Activated CD4-positive, alpha-beta T cell treated with anti-CD3 and anti-CD28 coated beads, Interleukin-10, Interleukin-2, amounts not matched to agents 100 ng/mL and 50 ng/mL, durations not matched to agents 16 hours and 8 hours (primary cell): Measurements from ENCODE around the gene PPP2R2D.

Experiments used
- DNase-seq: peaks from one replicate; pipeline ENCODE4 v3.0.0-alpha.2; 2020

Gene PPP2R2D

DNA sequence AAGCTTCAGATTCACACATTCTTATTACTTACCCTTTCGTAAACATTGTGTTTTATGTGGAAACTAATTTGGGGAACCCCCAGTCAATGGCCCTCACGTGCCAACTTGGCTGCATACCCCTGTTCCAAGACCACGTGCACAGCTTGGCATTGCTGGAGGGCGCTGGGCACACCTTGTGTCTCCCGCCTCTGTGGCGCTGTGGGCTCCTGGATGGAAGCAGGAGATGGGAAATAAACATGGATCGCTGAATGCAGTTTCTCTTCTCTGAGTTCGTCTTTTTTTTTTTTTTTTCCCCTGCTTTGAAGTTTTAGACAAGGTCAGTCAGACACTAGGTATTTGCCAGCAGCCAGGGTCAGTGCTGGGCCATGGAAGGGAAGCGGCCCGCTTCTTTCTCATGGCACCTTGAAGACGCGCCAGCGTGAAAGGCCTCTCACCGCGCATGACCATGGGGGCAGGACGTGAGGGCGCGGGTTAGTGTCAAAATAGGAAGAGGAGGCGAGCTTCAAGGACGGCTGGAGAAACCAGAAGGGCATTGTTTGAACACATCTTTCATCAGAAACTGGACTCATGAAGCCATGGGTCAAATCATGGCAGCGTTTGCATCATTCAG is 53.7 kb downstream of the PPP2R2D start:
- DNase-seq: no peak

DNA sequence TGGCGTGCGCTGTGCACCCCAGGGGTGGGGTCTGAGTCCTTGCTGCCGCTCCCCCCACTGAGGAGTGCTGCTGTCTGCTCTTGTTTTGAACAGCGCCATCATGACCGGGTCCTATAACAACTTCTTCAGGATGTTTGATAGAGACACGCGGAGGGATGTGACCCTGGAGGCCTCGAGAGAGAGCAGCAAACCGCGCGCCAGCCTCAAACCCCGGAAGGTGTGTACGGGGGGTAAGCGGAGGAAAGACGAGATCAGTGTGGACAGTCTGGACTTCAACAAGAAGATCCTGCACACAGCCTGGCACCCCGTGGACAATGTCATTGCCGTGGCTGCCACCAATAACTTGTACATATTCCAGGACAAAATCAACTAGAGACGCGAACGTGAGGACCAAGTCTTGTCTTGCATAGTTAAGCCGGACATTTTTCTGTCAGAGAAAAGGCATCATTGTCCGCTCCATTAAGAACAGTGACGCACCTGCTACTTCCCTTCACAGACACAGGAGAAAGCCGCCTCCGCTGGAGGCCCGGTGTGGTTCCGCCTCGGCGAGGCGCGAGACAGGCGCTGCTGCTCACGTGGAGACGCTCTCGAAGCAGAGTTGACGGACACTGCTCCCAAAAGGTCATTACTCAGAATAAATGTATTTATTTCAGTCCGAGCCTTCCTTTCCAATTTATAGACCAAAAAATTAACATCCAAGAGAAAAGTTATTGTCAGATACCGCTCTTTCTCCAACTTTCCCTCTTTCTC is 55.0 kb downstream of the PPP2R2D start:
- DNase-seq: no peak

DNA sequence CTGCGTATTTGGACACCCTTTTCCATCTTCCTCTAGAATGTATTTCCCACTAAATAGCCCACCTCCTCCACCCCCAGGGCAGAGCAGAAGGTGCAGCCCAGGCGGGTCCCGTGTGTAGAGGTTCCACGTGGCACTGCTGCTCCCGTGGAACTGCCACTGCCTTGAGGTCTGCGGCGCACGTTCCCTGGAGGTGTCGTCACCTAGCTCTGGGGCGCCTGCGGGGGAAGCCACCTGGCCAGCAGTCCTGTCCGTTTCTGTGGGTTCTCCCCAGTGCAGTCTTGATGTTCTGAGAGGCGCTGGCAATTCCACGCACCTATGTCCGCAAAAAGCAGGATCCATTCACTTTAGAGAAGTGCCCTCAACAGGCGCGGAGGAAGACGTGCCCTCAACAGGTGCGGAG is 59.0 kb downstream of the PPP2R2D start:
- DNase-seq: no peak

DNA sequence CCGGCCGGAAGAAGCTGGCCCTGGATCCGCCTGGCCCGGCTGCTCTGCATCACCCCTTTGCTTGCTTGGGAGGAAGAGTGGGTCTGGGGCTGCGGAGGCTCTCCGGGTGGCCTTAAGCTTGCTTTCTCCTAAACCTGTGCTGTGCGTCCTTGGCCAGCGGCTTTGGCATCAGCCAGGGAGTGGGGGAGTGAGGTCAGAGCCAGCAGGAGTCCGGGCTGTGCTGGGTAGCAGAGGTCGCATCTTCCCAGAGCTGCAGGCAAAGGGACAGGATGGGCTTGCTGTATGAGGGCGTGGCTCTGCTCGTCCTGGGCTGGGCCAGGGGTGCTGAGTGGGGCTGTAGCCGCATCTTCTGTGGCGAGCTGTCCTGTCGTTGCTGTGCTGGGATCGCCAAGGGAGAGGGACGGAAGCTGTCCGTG is 59.8 kb downstream of the PPP2R2D start:
- DNase-seq: no peak

DNA sequence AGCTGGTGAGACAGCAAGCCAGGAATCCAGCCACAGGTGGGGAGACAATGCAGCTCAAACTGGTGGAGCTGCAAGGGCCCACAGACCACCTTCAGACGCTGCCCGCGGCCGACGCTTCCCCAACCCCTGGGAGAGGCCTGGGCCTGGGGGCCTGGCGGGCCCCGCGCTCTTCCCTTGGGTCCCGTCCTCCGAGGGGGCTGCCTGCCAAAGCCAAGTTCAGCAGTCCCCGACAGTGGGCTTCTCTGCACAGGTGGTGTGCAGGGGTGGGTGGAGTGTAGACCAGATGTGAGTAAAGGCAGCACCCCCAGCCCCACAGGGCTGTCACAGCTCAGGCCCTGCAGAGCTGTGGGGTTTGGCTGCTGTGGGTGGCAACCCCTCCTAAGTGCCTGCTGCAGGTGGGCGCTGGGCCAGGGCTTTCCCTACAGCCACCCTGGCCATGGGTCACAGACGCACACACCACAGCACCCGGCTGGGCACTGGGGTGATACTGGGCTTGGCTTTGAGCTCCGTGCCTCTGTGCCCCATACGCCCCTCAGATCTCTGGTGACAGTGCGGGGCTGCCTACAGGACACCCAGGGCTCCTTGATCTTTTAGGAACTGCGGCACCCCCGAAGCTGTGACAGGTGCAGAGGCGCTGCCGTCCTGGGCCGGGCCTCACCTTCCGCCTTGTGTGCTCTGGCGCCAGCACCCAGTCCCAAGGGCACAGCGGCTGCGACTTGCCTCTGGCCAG is 60.4 kb downstream of the PPP2R2D start:
- DNase-seq: no peak

DNA sequence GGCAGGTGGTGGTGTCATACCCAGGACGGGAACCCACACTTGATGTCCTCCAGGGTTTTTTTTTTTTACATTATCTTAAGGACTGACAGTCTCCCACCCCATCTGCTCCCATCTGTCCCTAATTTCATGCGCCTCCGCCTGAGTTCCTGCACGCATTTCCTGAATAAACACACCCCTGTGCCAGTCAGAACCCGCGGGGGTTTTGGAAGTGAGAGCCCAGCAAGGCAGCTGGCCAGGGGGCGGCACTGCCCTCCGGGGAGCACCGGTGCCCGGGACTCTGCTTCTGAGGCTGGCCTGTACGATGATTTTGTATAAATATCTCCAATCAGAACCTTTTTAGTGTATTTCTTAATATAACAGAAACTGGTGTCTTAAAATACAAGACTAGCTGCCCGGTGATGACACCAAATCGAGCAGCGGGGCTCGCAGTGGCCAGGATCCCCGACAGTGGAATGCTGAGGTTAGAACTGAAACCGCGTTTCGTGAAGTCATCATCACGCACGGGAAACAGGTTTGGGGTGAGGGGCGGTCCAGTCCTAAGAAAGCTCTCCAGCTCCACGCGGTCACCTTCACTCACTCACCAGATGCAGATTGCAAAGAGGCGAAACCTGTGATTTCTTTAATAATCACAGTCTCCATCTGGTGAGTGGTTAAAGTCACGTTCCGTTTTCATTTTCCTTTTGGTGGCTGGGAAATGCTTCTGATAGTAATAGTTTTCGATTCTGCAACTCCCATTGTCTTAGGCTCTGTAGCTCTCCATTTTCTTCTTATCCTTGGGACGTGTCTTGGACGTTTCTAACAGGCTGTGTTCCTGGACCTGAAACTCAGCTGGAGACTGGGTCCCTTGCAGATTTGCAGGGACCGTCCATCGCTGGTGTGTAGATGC is 61.2 kb downstream of the PPP2R2D start:
- DNase-seq: no peak

DNA sequence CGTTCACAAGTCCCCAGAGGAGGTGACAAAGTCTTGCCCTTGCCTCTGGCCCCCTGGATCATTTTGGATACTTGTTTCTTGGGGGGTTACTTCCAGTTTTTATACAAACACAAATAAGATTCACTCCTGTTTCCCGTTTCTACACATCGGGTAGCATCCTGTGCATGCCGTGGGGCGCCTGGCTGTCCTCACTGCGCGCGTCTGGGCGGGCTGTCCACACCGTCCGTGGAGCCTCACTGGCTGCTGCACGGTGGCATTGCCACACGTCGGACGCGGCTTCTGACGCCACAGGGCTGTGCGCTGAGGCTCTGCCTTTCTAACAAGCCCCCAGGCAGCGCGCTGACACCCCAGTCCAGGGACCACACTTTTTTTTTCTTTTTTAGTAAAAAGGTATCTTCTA is 62.5 kb downstream of the PPP2R2D start:
- no peak for DNase-seq

DNA sequence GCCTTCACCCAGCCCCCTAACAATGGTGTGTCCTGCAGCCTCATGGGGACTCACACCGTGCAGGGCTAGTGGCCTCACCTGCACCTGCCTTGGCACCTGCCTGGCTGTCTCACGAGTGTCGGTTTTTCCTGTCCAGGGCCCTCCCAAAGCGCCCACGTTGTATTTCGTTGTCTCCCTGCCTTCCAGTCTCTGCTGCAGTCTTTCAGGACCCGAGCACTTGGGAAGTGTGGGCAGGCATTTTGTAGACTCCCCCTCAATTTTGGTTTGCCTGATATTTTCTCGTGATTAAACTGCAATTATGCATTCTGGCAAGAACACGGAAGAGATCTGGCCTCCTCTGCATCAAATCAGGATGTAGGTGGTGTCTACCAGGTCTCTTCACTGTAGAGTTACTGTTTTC is 63.0 kb downstream of the PPP2R2D start:
- no peak for DNase-seq

DNA sequence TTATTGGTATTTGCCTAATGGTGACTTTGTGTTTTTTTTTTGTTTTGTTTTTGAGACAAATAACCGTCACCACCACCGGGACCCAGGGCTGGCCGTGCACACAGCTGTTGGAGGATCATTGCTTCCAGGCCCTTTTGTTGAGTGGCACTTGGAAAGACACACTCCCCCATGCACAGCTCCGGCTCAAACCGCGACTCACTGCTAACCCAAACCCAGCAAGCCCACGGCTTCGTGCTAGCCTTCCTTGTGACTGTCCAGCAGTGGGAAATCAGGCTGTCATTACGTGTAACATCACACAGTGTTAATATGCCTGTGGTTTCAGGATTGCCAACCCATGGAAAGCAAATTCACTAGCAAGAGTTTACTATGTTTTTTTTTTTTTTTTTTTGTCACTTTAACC is 63.5 kb downstream of the PPP2R2D start:
- DNase-seq: no peak

DNA sequence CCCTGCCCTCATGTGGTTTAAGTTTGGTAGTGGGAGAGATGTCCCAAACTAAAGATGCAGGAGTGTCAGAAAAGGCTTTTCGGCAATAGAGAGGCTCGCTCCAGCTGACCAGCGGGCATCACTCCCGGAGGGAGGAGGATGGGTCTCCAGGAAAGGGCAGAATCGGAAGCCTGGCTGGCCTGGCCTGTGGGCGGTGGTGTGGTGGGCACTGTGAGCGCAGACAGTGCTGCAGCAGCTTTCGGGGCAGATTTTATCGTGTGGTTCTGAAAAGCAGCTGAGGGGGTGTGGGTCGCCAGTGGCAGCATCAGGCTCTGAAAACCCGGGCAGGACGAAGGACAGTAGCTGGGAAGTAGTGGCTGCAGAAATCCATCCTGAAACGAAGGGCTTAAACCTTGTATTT is 68.1 kb downstream of the PPP2R2D start:
- DNase-seq: no peak

DNA sequence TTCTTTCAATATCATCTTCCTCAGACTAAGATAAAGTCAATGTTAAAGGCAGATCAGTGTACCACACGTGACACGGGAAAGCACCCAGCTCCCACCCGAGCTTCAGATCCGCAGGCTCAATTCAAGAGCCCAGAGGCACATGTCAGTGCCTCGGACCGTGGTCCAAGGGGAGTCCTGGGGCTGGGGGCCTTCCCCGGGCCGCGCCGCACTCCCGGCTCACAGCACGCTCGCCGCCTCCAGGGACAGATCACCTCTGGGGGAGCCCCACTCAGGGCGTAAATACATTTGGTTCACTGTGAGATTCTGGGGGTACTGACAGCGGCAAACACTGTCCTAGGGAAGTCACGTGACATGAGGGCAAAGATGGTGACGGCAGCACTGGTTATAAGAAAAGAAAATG is 70.1 kb downstream of the PPP2R2D start:
- no peak for DNase-seq

DNA sequence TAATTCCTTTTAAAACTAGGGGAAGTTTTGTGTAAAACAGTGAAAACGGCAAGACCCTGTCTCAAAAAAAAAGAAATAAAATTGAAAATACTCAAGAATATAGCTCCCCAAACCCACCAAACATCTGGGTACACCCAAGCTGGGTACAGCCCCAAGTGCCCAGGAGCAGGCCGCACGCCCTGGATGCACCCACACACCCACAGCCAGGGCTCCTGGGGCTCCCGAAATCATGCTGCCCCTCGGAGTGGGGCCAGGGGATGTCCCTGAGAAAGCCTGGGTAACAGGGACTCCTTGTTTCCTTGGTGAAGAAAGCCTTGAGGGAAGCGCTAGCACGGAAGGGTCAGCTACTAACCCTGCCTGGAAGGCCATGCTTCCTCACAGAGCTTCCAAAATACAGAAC is 70.8 kb downstream of the PPP2R2D start:
- no peak for DNase-seq

DNA sequence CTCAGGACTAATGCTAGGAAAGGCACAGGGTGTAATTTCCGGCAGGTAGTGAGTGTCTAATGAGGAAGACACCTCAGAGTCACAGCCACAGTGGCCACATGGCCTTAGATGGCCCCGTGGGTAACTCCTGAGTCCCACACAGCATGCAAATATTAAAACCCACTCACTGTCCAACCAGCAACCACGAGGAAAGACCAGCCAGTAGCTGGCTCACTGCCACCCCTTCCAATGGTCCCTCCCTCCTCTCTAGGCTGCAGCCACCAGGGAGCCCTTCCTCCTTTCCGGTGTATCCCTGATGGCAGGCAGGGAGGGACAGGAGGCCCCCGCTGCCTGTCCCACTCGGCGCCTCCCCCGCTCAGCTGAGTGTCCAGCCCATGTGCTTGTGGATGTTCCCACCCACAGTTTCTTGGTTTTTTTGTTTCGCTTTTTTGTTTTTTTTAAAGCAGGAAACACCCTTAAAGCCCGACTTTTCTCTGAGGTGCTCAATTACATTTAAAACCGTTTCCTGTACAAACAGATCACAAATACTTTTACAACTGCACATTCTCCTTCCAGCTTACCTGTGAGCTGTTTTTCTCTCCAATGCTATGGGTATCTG is 71.8 kb downstream of the PPP2R2D start:
- DNase-seq: peak; percentile 28

DNA sequence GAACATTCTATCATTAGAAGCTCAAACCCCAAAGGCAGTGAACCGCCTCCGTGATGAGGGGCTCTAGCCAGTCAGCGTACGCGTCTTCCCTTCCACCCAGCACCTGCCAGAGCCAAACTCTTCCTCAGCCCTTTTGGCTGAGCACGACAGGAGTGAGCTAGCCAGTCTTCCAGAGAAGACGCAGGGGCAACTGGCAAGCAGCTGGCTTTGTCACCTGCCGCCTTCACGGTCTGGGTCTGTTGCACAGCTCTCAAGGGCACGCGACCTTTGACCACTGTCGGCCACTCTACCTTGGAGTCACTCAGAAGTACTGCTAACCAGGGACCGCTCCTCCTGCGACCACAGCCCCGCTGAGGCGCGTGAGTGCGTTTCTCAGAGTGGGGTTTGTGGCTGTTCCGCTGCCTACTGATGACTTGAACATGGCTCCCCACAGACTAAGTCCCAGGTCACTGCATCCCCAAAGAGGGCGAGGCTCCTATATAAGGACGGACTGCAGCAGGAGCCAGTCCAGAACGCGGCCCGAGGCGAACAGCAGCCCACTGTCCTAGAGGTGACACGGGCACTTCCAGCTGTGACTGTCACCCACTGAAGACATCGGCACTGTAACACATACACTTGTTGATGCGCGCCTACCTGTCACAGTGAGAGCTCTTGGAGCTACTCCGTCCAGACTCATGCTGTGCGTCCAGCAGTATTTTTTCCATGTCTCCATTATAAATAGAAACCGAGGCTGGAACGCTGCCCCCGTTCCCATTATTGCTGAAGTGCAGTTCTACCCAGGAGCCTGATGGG is 72.5 kb downstream of the PPP2R2D start:
- DNase-seq: no peak

DNA sequence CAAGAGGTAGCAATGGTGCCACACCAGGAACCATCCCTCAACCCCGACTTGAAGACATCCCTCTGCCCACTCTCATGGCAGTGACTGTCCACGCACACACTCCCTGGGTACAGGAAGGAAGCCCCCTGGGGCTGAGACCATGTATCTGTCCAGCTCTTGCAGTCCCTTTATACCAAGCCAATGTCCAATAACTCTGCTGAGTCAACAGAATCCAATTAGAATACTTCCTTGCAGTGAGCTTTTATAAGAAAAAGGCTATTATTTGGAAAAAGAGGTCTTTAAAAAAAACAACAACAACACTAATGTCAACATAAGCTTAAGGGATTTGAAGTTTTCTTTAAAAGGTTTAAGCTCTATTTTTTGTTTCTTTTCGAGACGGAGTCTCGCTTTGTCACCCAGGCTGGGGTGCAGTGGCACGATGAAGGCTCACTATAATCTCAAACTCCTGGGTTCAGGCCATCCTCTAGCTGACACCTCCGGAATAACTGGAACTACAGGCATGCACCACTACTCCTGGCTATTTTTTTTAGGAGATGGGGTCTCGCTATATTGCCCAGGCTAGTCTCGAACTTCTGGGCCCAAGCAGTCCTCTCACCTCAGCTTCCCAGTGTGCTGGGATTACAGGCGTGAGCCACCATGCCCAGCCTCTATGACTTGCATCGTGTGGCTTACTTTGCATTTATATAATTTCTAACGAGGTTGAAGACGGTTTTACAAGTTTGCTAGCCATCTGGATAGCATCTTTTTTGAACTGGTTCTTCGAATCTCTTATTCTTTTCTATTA is 73.4 kb downstream of the PPP2R2D start:
- no peak for DNase-seq

DNA sequence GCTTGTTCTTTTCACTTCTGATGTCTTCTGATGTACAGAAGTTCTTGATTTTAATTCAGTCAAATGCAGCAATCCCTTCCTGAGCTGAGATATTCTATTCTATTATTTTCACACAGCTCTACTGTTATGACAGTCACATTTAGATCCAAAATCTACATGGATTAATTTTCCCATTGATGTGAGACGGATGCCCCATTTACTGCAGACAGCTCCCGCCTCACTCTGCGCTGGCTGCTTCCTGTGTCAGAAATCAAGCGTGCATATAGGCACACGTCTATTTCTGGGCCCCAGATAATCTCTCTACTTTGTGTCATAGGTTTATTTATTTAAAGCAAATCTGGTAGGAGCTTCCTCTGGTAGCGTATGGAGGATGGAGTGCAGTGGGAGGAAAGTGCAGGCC is 74.2 kb downstream of the PPP2R2D start:
- DNase-seq: no peak

DNA sequence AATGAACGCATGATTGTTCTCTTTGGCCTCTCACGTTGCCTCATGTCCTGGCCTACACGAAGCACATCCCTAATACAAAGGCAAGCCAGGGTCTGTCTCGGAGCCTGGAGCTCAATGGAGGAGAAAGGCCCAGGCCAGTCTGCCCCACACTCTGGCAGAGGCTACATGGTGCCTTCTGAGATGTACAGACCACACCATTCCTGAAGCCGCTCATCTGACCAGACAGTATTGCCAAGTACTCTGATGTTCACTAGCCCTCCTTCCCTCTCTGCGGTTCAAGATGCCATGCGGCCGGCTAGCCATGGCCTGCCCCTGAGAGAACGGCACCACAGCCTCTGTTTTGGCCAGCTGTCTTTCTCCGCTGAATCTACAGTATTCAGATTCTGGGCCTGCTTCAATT is 75.0 kb downstream of the PPP2R2D start:
- no peak for DNase-seq

DNA sequence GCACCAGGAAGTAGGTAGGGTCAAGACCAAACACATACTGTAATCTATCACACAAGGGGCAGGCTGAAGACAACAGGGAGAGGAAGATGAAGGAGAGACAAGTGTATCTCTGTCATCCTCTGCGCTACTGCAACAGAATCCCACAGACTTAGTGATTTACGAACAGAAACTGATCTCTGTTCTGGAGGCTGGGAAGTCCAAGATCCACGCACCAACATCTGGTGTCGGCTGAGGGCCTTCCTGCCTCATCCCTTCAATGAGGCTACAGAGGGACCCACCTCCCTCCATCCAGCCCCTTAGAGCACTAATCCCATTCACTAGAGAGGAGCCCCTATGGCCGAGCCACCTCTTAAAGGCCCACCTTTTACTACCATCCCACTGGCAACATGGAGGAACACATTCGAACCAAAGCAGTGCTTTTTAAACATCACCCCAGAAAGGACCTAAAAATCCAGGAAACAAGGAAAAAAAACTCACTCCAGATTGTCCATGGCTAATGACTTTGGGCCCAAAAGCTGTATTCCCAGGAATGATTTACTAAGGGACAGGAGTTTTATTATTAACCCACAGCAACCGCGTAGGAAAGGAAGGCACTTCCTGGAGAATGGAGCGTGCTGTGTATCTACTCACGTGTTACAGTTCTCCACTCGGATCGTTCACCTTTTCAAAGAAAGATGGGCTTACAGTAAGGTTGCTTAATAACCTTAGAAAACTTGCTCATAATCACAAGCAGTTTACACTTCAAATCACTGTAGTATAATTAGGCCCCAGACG is 76.7 kb downstream of the PPP2R2D start:
- DNase-seq: no peak

DNA sequence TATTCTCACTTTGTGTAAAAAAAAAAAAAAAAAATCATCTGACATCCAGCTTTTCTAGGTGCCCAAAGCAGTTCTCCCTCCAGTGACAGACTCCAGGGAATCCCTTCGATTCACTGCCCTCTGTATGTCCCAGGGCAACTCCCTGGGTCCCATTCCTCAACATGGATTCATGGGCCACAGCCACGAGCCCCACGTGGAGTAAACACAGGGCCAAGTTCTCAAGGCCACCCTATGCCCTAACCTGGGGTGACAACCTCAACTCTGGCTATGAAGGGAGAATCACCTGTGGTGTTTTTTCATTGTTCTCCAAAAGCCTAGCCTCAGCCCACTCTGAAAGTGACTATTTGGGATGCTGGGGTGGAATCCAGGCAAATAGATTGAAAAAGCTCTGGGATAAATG is 77.6 kb downstream of the PPP2R2D start:
- DNase-seq: no peak

DNA sequence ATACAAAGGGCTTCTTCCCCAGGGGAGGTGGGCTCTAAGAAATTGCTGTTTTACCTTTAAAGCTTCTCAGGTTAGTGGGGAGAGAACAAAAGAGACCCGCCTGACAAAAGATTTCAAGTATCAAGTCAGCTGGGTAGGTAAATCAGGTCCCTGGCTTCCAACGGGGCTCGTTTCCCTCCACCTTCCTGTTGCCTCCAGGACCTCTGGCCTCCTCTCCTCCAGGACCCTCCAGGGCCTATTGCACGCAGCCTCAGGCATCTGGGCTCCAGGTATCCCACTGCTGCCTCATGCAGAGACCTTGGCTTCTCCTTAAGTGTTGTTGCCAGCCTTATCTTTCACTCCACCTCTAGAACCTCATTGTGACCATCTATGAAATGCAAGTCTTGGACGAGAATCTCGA is 78.0 kb downstream of the PPP2R2D start:
- no peak for DNase-seq
